SK-N-SH (cell line): ENCODE data around the gene TBL1XR1. TPM values are rescaled to one million over a fixed set of nuclear protein-coding genes. Genes with fewer than 3 reads are reported as not detected.

Experiments used
- CTCF ChIA-PET: fragments of 300-600, 350-600 bp; formaldehyde crosslinking; extraction: SDS; loops from one replicate; lab custom pipeline; 2021; lab: Yijun Ruan, JAX
- POLR2A ChIA-PET: fragments of 350-600 bp; sonication (Branson Sonifier 250); formaldehyde crosslinking; extraction: SDS; loops from one replicate; lab custom pipeline; 2020; ENCODE audit warnings: antibody characterized with exemption, inconsistent platforms; lab: Yijun Ruan, JAX
- DNase-seq: peaks from one replicate; pipeline ENCODE4 v3.0.0; 2012
- H2AFZ ChIP-seq: fragments of 200-600 bp; sonication (generic); 2 replicates; pipeline ENCODE4 v1.8.1; 2016; ENCODE audit warnings: antibody characterized with exemption, mild to moderate bottlenecking, low read depth
- H3F3A ChIP-seq: fragments of 200-600 bp; sonication (generic); replicated peaks from 2 replicates; pipeline ENCODE3; 2016; ENCODE audit warnings: antibody characterized with exemption, mild to moderate bottlenecking; ENCODE audit not compliant: insufficient read depth
- H3K27ac ChIP-seq, 2 experiments: fragments of 200-500 bp in 1 of 2; fragments of 200-600 bp in 1 of 2; sonication (Bioruptor generic) in 1 of 2; sonication (generic), shearing (Covaris generic) in 1 of 2; 2 replicates each; pipeline versions ENCODE4 v1.5.1 to v1.6.1; 2014 to 2016; ENCODE audit warnings: low read depth in 2 of 2, inconsistent platforms in 1 of 2, low read length in 1 of 2, mild to moderate bottlenecking in 1 of 2, mixed read lengths in 1 of 2
- H3K27me3 ChIP-seq: fragments of 200-600 bp; sonication (generic), shearing (Covaris generic); 2 replicates; pipeline ENCODE4 v1.6.1; 2016; ENCODE audit warnings: mixed run types; ENCODE audit not compliant: insufficient read depth
- H3K36me3 ChIP-seq, 2 experiments: fragments of 200-500 bp in 1 of 2; fragments of 200-600 bp in 1 of 2; sonication (Bioruptor generic) in 1 of 2; sonication (generic) in 1 of 2; replicated peaks in 1 of 2; 2 replicates each; pipeline versions ENCODE3 to v1.5.1; 2014 to 2016; ENCODE audit warnings: low read length in 1 of 2, mild to moderate bottlenecking in 1 of 2; ENCODE audit not compliant: insufficient read depth in 2 of 2, control insufficient read depth in 1 of 2
- H3K4me1 ChIP-seq, 2 experiments: fragments of 200-500 bp in 1 of 2; fragments of 200-600 bp in 1 of 2; sonication (Bioruptor generic) in 1 of 2; sonication (generic), shearing (Covaris generic) in 1 of 2; 2 replicates each; pipeline versions ENCODE4 v1.5.1 to v1.6.1; 2014 to 2016; ENCODE audit warnings: low read depth in 1 of 2, low read length in 1 of 2, mixed run types in 1 of 2; ENCODE audit not compliant: insufficient read depth in 2 of 2, control insufficient read depth in 1 of 2
- H3K4me2 ChIP-seq: fragments of 200-600 bp; sonication (generic), shearing (Covaris generic); 2 replicates; pipeline ENCODE4 v1.6.1; 2017; ENCODE audit warnings: mixed run types
- H3K4me3 ChIP-seq, 2 experiments: fragments of 200-500 bp in 1 of 2; fragments of 200-600 bp in 1 of 2; sonication (Bioruptor generic) in 1 of 2; sonication (generic), shearing (Covaris generic) in 1 of 2; 2 replicates each; pipeline versions ENCODE4 v1.5.1 to v1.8.1; 2014 to 2016; ENCODE audit warnings: low read depth in 2 of 2, inconsistent platforms in 1 of 2, low read length in 1 of 2, mild to moderate bottlenecking in 1 of 2, mixed read lengths in 1 of 2, moderate library complexity in 1 of 2
- H3K79me2 ChIP-seq: fragments of 200-600 bp; sonication (generic); 2 replicates; pipeline ENCODE4 v1.8.1; 2017; ENCODE audit warnings: mild to moderate bottlenecking; ENCODE audit not compliant: insufficient read depth
- H3K9ac ChIP-seq: fragments of 200-600 bp; sonication (generic); 2 replicates; pipeline ENCODE4 v1.6.1; 2017; ENCODE audit warnings: mixed run types
- H3K9me2 ChIP-seq: fragments of 200-600 bp; sonication (generic); 2 replicates; pipeline ENCODE4 v1.6.1; 2017; ENCODE audit warnings: mixed run types
- H3K9me3 ChIP-seq: fragments of 200-600 bp; sonication (generic); 2 replicates; pipeline ENCODE4 v1.6.1; 2017; ENCODE audit warnings: mixed run types, mild to moderate bottlenecking, moderate library complexity
- H4K20me1 ChIP-seq: fragments of 200-600 bp; sonication (generic); 2 replicates; pipeline ENCODE4 v1.6.1; 2017; ENCODE audit warnings: mild to moderate bottlenecking, mixed run types; ENCODE audit not compliant: insufficient read depth
- CHD2 ChIP-seq: fragments of 150-350 bp; IDR thresholded peaks from 2 replicates; pipeline ENCODE4 v1.6.1; 2018; ENCODE audit warnings: low read length; ENCODE audit not compliant: partially characterized antibody
- ELF1 ChIP-seq: IDR thresholded peaks from 2 replicates; pipeline ENCODE4 v1.4.0; 2012
- EP300 ChIP-seq, 2 experiments: IDR thresholded peaks; 2 replicates each; pipeline versions ENCODE4 v1.4.0 to v1.6.1; 2012; ENCODE audit warnings: borderline replicate concordance in 1 of 2, low read depth in 1 of 2, low read length in 1 of 2
- EZH2phosphoT487 ChIP-seq: fragments of 200-600 bp; sonication (generic); IDR thresholded peaks from 2 replicates; pipeline ENCODE4 v1.6.1; 2017; ENCODE audit warnings: low read depth, mixed run types, mild to moderate bottlenecking, antibody characterized with exemption, moderate library complexity, borderline replicate concordance
- FOXJ3 ChIP-seq: sonication (generic); formaldehyde crosslinking; IDR thresholded peaks from 2 replicates; pipeline ENCODE4 v1.5.1; 2020; ENCODE audit warnings: mild to moderate bottlenecking, missing genetic modification reagents
- GABPA ChIP-seq: IDR thresholded peaks from 2 replicates; pipeline ENCODE4 v1.4.0; 2012; ENCODE audit warnings: low read depth, mild to moderate bottlenecking
- GATA2 ChIP-seq: sonication (generic); formaldehyde crosslinking; IDR thresholded peaks from 2 replicates; pipeline ENCODE4 v1.5.0; 2020; ENCODE audit warnings: mild to moderate bottlenecking, missing genetic modification reagents
- MXI1 ChIP-seq: IDR thresholded peaks from 2 replicates; pipeline ENCODE4 v1.6.1; 2012; ENCODE audit warnings: mild to moderate bottlenecking, low read depth, low read length, improper control_type of control experiment
- NRF1 ChIP-seq: IDR thresholded peaks from 2 replicates; pipeline ENCODE4 v1.6.1; 2012; ENCODE audit warnings: low read depth, mild to moderate bottlenecking, low read length
- RAD21 ChIP-seq: IDR thresholded peaks from 2 replicates; pipeline ENCODE4 v1.6.1; 2012; ENCODE audit warnings: mild to moderate bottlenecking, low read length
- RXRA ChIP-seq: IDR thresholded peaks from 2 replicates; pipeline ENCODE4 v1.4.0; 2012; ENCODE audit warnings: low read depth, mild to moderate bottlenecking, borderline replicate concordance
- SIN3A ChIP-seq: IDR thresholded peaks from 2 replicates; pipeline ENCODE4 v1.6.1; 2012; ENCODE audit warnings: low read depth, mild to moderate bottlenecking, low read length, moderate library complexity, borderline replicate concordance
- SMC3 ChIP-seq: IDR thresholded peaks from 2 replicates; pipeline ENCODE4 v1.6.1; 2012; ENCODE audit warnings: low read depth, low read length, improper control_type of control experiment
- TAF1 ChIP-seq: IDR thresholded peaks from 2 replicates; pipeline ENCODE4 v1.6.1; 2012; ENCODE audit warnings: low read depth, mild to moderate bottlenecking, low read length, moderate library complexity, borderline replicate concordance
- TCF12 ChIP-seq: IDR thresholded peaks from 2 replicates; pipeline ENCODE4 v1.4.0; 2012
- TEAD4 ChIP-seq: IDR thresholded peaks from 2 replicates; pipeline ENCODE4 v1.4.0; 2012; ENCODE audit warnings: mild to moderate bottlenecking, borderline replicate concordance; ENCODE audit not compliant: insufficient read depth
- USF1 ChIP-seq: IDR thresholded peaks from 2 replicates; pipeline ENCODE4 v1.4.0; 2012; ENCODE audit warnings: low read depth, borderline replicate concordance
- WGBS: methylation state at CpG from one replicate; pipeline ENCODE4 v1.1.6; 2017; ENCODE audit warnings: low lambda C conversion rate; 5-methylcytosine and 5-hydroxymethylcytosine counted together
- polyA plus RNA-seq, 3 experiments: library from polyadenylated mRNA; depleted of rRNA; stranded (reverse); fragments of >200 nt; gene quantifications; 2 replicates each; pipeline ENCODE4 v1.2.3, GENCODE V29; 2012
- TF ChIP-seq, protein P1 (sequence below): fragments of 150-350 bp; IDR thresholded peaks from 2 replicates; pipeline ENCODE4 v1.6.1; 2016; ENCODE audit warnings: mild to moderate bottlenecking, low read depth, low read length
- TF ChIP-seq, protein P2 (sequence below): IDR thresholded peaks from 2 replicates; pipeline ENCODE4 v1.4.0; 2012; ENCODE audit warnings: low read depth

The TBL1XR1 gene
- polyA plus RNA-seq, 1 of the 3 experiments (the other 2 are of a cell fraction): 20.9 TPM

- no peak overlapping the region for H3K27ac ChIP-seq
- no peaks in the 10 kb centered on the region for H3K79me2 ChIP-seq
- no peak overlapping the region for H3K9ac ChIP-seq
- no peaks in the 10 kb centered on the region for H3K9me3 ChIP-seq
- H3F3A ChIP-seq: no peaks in the 10 kb centered on the region
- H3K4me1 ChIP-seq: no peaks in the 10 kb centered on the region
- no peak overlapping the region for H2AFZ ChIP-seq
- no peak for DNase-seq
- no peaks in the 10 kb centered on the region for H4K20me1 ChIP-seq
- TF ChIP-seq GABPA (no peak), TEAD4 (no peak), RAD21 (no peak), USF1 (no peak), GATA2 (CRISPR knock-in tag) (no peak), NRF1 (no peak), FOXJ3 (no peak), ELF1 (no peak), TAF1 (no peak), SIN3A (no peak), MXI1 (no peak), CHD2 (no peak)
- TF ChIP-seq, protein P1, sequence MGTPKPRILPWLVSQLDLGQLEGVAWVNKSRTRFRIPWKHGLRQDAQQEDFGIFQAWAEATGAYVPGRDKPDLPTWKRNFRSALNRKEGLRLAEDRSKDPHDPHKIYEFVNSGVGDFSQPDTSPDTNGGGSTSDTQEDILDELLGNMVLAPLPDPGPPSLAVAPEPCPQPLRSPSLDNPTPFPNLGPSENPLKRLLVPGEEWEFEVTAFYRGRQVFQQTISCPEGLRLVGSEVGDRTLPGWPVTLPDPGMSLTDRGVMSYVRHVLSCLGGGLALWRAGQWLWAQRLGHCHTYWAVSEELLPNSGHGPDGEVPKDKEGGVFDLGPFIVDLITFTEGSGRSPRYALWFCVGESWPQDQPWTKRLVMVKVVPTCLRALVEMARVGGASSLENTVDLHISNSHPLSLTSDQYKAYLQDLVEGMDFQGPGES: no peak
- TF ChIP-seq, protein P2, sequence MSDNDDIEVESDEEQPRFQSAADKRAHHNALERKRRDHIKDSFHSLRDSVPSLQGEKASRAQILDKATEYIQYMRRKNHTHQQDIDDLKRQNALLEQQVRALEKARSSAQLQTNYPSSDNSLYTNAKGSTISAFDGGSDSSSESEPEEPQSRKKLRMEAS: no peak
- no peak overlapping the region for H3K4me2 ChIP-seq
- POLR2A ChIA-PET: no interaction called here
- no peaks in the 10 kb centered on the region for H3K27me3 ChIP-seq
- no peaks in the 10 kb centered on the region for H3K9me2 ChIP-seq
- WGBS: 79% methylated on average over 4 of the region's 4 CpGs
- H3K4me3 ChIP-seq: no peak overlapping the region
- CTCF ChIA-PET: interaction anchor here (0.6 kb wide), 1 partner anchor 1789 kb away, joined by 3 read pairs; no protein-coding TSS in a partner anchor
- no peaks in the 10 kb centered on the region for H3K36me3 ChIP-seq
Measured at GRCh38 chr3:176974279-176974678, 223.0 kb downstream of the TBL1XR1 start.

- Histone ChIP-seq H3K79me2 (no peaks in the 10 kb centered on the region), H3K4me1 (no peaks in the 10 kb centered on the region), H3K9ac (no peak overlapping the region), H3K9me3 (no peaks in the 10 kb centered on the region), H3K27ac (no peak overlapping the region), H3K27me3 (no peaks in the 10 kb centered on the region), H3K4me2 (no peak overlapping the region), H2AFZ (no peak overlapping the region), H3K36me3 (no peaks in the 10 kb centered on the region), H3F3A (no peaks in the 10 kb centered on the region), H3K9me2 (no peaks in the 10 kb centered on the region), H3K4me3 (no peak overlapping the region), H4K20me1 (no peaks in the 10 kb centered on the region)
- POLR2A ChIA-PET: no interaction called here
- 95% methylated on average over 5 of the region's 5 CpGs for WGBS
- CTCF ChIA-PET: no interaction called here
- TF ChIP-seq EP300 (IDR thresholded peaks at IDR 0.05; ENCODE audit: borderline replicate concordance in 1 of 2, low read depth in 1 of 2, low read length in 1 of 2): no peak
- no peak for TF ChIP-seq RXRA
- TF ChIP-seq EZH2phosphoT487: no peak
- TF ChIP-seq SMC3: no peak
- no peak for TF ChIP-seq TCF12
- TF ChIP-seq, all 33 proteins: peak for 0
- DNase-seq: no peak
Measured at GRCh38 chr3:176971613-176972174, 225.6 kb downstream of the TBL1XR1 start.
